Measurements from ENCODE around the gene ARHGAP42. TPM values are rescaled to one million over a fixed set of nuclear protein-coding genes. Genes with fewer than 3 reads are reported as not detected.

The ARHGAP42 gene
- total and polyA plus RNA-seq, 4 donors, result 3.8 to 17.2 (median 12.0) TPM

- H3K36me3 ChIP-seq (ENCODE audit: control insufficient read depth in 4 of 4, insufficient read depth in 3 of 4, low read depth in 1 of 4, low read length in 3 of 4), result no peaks in the 10 kb centered on the region
- no peaks in the 10 kb centered on the region for H3K27me3 ChIP-seq (ENCODE audit: control insufficient read depth in 4 of 4, insufficient read depth in 4 of 4, low read length in 3 of 4)
- no peak for DNase-seq (ENCODE audit: low spot score)
- TF ChIP-seq HNF4A (conservative IDR thresholded peaks at IDR 0.05) (no peak), ZBTB33 (IDR thresholded peaks at IDR 0.05) (no peak), JUND (IDR thresholded peaks at IDR 0.05) (no peak), SP1 (IDR thresholded peaks at IDR 0.05) (no peak), NR2F2 (IDR thresholded peaks at IDR 0.05) (no peak), RXRA (IDR thresholded peaks at IDR 0.05) (no peak), HNF4G (IDR thresholded peaks at IDR 0.05) (no peak), EGR1 (IDR thresholded peaks at IDR 0.05; ENCODE audit: low read depth in 2 of 2) (no peak), GABPA (IDR thresholded peaks at IDR 0.05 in 1 of 2, conservative IDR thresholded peaks at IDR 0.05 in 1 of 2) (no peak)
- H3K4me3 ChIP-seq (ENCODE audit: low read depth in 1 of 3, low read length in 3 of 3), result no peak overlapping the region
- H3K27ac ChIP-seq (ENCODE audit: low read depth in 1 of 2, low read length in 2 of 2), result no peak overlapping the region
- peaks cover 0 to 8% (median 6%) of the 10 kb centered on the region in 4 donors for H3K4me1 ChIP-seq (ENCODE audit: control insufficient read depth in 4 of 4, insufficient read depth in 4 of 4, low read length in 3 of 4)
- no peak overlapping the region for H3K9ac ChIP-seq (ENCODE audit: low read depth in 1 of 2, low read length in 2 of 2)
- H3K9me3 ChIP-seq (ENCODE audit: control insufficient read depth in 4 of 4, low read length in 3 of 4), result no peaks in the 10 kb centered on the region
- WGBS, result 65% methylated on average over 3 of the region's 3 CpGs
Observed at GRCh38 chr11:101031713-101032112, 344.6 kb downstream of the ARHGAP42 start.

- H3K9ac ChIP-seq (ENCODE audit: low read depth in 1 of 2, low read length in 2 of 2), result no peak overlapping the region
- H3K27me3 ChIP-seq (ENCODE audit: control insufficient read depth in 4 of 4, insufficient read depth in 4 of 4, low read length in 3 of 4), result no peaks in the 10 kb centered on the region
- no peaks in the 10 kb centered on the region for H3K36me3 ChIP-seq (ENCODE audit: control insufficient read depth in 4 of 4, insufficient read depth in 3 of 4, low read depth in 1 of 4, low read length in 3 of 4)
- H3K4me3 ChIP-seq (ENCODE audit: low read depth in 1 of 3, low read length in 3 of 3), result no peak overlapping the region
- H3K27ac ChIP-seq (ENCODE audit: low read depth in 1 of 2, low read length in 2 of 2), result no peak overlapping the region
- peaks cover 0 to 8% (median 6%) of the 10 kb centered on the region in 4 donors for H3K4me1 ChIP-seq (ENCODE audit: control insufficient read depth in 4 of 4, insufficient read depth in 4 of 4, low read length in 3 of 4)
- no peaks in the 10 kb centered on the region for H3K9me3 ChIP-seq (ENCODE audit: control insufficient read depth in 4 of 4, low read length in 3 of 4)
- no peak for DNase-seq (ENCODE audit: low spot score)
- no peak for TF ChIP-seq RXRA (IDR thresholded peaks at IDR 0.05)
- no peak for TF ChIP-seq REST (IDR thresholded peaks at IDR 0.05)
- TF ChIP-seq JUND (IDR thresholded peaks at IDR 0.05), result no peak
- no peak for TF ChIP-seq MAX (IDR thresholded peaks at IDR 0.05)
- TF ChIP-seq TAF1 (conservative IDR thresholded peaks at IDR 0.05), result no peak
- no peak for TF ChIP-seq FOXA1 (IDR thresholded peaks at IDR 0.05)
- TF ChIP-seq FOXA2 (IDR thresholded peaks at IDR 0.05), result no peak
- no peak for TF ChIP-seq ATF3 (IDR thresholded peaks at IDR 0.05)
- TF ChIP-seq CTCF (IDR thresholded peaks at IDR 0.05; ENCODE audit: low read depth, low read length, missing input control), result no peak
- TF ChIP-seq NR2F2 (IDR thresholded peaks at IDR 0.05), result no peak
- TF ChIP-seq HNF4G (IDR thresholded peaks at IDR 0.05), result no peak
- TF ChIP-seq SP1 (IDR thresholded peaks at IDR 0.05), result no peak
- TF ChIP-seq EGR1 (IDR thresholded peaks at IDR 0.05; ENCODE audit: low read depth in 2 of 2), result no peak
- no peak for TF ChIP-seq YY1 (IDR thresholded peaks at IDR 0.05)
- TF ChIP-seq RAD21 (IDR thresholded peaks at IDR 0.05), result no peak
Observed at GRCh38 chr11:101032991-101033390, 345.9 kb downstream of the ARHGAP42 start.

All from liver (tissue), 9 donors.